Mesendoderm (in vitro differentiated cells): ENCODE data around the gene NUAK1.

Experiments used
- DNase-seq: peaks from one replicate; pipeline ENCODE4 v3.0.0; 2013
- H2AK5ac ChIP-seq: 2 replicates; pipeline ENCODE4 v1.6.1; 2013; ENCODE audit warnings: low read length, inconsistent platforms
- H2BK120ac ChIP-seq: 2 replicates; pipeline ENCODE4 v1.6.1; 2013; ENCODE audit warnings: low read depth, mild to moderate bottlenecking, low read length, moderate library complexity, mixed read lengths
- H2BK15ac ChIP-seq: replicated peaks from 2 replicates; pipeline ENCODE4 v1.6.1; 2013; ENCODE audit warnings: low read depth, mild to moderate bottlenecking, moderate library complexity
- H2BK5ac ChIP-seq: 2 replicates; pipeline ENCODE4 v1.6.1; 2013; ENCODE audit warnings: low read length, inconsistent platforms
- H3K18ac ChIP-seq: 2 replicates; pipeline ENCODE4 v1.6.1; 2013; ENCODE audit warnings: mild to moderate bottlenecking, low read length, mixed read lengths
- H3K23ac ChIP-seq: one replicate; pipeline ENCODE4 v1.6.1; 2013; ENCODE audit warnings: low read length
- H3K27ac ChIP-seq: 2 replicates; pipeline ENCODE4 v1.5.1; 2013; ENCODE audit warnings: low read depth, mild to moderate bottlenecking, inconsistent platforms, low read length, moderate library complexity
- H3K27me3 ChIP-seq: 2 replicates; pipeline ENCODE4 v1.6.1; 2013; ENCODE audit warnings: low read length, control low read depth, mild to moderate bottlenecking, inconsistent platforms; ENCODE audit not compliant: insufficient read depth, poor library complexity
- H3K36me3 ChIP-seq: 2 replicates; pipeline ENCODE4 v1.6.1; 2013; ENCODE audit warnings: low read length, inconsistent platforms; ENCODE audit not compliant: control insufficient read depth, insufficient read depth
- H3K4ac ChIP-seq: one replicate; pipeline ENCODE4 v1.6.1; 2013; ENCODE audit warnings: low read depth, mild to moderate bottlenecking, low read length, moderate library complexity
- H3K4me1 ChIP-seq: 2 replicates; pipeline ENCODE4 v1.6.1; 2013; ENCODE audit warnings: low read depth, low read length, inconsistent platforms; ENCODE audit not compliant: control insufficient read depth
- H3K4me2 ChIP-seq: 2 replicates; pipeline ENCODE4 v1.6.1; 2013; ENCODE audit warnings: low read length
- H3K4me3 ChIP-seq: 2 replicates; pipeline ENCODE4 v1.5.1; 2013; ENCODE audit warnings: mild to moderate bottlenecking, low read length
- H3K56ac ChIP-seq: one replicate; pipeline ENCODE4 v1.6.1; 2013; ENCODE audit warnings: low read length
- H3K79me1 ChIP-seq: 2 replicates; pipeline ENCODE4 v1.6.1; 2013; ENCODE audit warnings: low read length, inconsistent platforms
- H3K79me2 ChIP-seq: 2 replicates; pipeline ENCODE4 v1.6.1; 2013; ENCODE audit warnings: mild to moderate bottlenecking, low read length; ENCODE audit not compliant: control insufficient read depth, insufficient read depth
- H3K9ac ChIP-seq: 2 replicates; pipeline ENCODE4 v1.6.1; 2013; ENCODE audit warnings: low read length, inconsistent platforms
- H4K5ac ChIP-seq: one replicate; pipeline ENCODE4 v1.6.1; 2013; ENCODE audit warnings: low read length
- H4K8ac ChIP-seq: one replicate; pipeline ENCODE4 v1.6.1; 2013; ENCODE audit warnings: low read depth, mild to moderate bottlenecking, control low read depth, low read length, moderate library complexity
- WGBS: extraction: QIAGEN DNeasy Blood & Tissue Kit; methylation state at CpG from one replicate; pipeline ENCODE4 v1.1.7; 2013; ENCODE audit warnings: low lambda C conversion rate, missing lambda C conversion rate; ENCODE audit not compliant: insufficient coverage; ENCODE audit errors: extremely low coverage; 5-methylcytosine and 5-hydroxymethylcytosine counted together

Gene NUAK1

GRCh38 chr12:106101803-106102202 lies 37.0 kb downstream of the NUAK1 start:
- DNase-seq = no peak
- no CpG with 5 or more reads among the region's 5 CpGs for WGBS
- no peak overlapping the region for H4K8ac ChIP-seq
- peaks cover 18% of the 10 kb centered on the region for H3K4me1 ChIP-seq
- H2BK120ac ChIP-seq = no peak overlapping the region
- no peak overlapping the region for H3K56ac ChIP-seq
- H3K4me2 ChIP-seq = no peak overlapping the region
- H3K18ac ChIP-seq = no peak overlapping the region
- no peaks in the 10 kb centered on the region for H3K27me3 ChIP-seq
- no peak overlapping the region for H2BK15ac ChIP-seq
- no peak overlapping the region for H3K4ac ChIP-seq
- H3K79me1 ChIP-seq = peaks cover 20% of the 10 kb centered on the region
- H3K36me3 ChIP-seq = no peaks in the 10 kb centered on the region
- H4K5ac ChIP-seq = no peak overlapping the region
- H3K9ac ChIP-seq = no peak overlapping the region
- H3K23ac ChIP-seq = no peak overlapping the region
- H2AK5ac ChIP-seq = no peak overlapping the region
- no peak overlapping the region for H2BK5ac ChIP-seq
- no peak overlapping the region for H3K4me3 ChIP-seq
- H3K27ac ChIP-seq = no peak overlapping the region
- H3K79me2 ChIP-seq = peaks cover 32% of the 10 kb centered on the region

GRCh38 chr12:106098691-106099200 lies 40.0 kb downstream of the NUAK1 start:
- Histone ChIP-seq H3K79me2 (peaks cover 42% of the 10 kb centered on the region), H2BK15ac (no peak overlapping the region), H3K56ac (no peak overlapping the region), H3K4me1 (peaks cover 18% of the 10 kb centered on the region), H4K5ac (no peak overlapping the region), H2BK120ac (peak overlapping the region; percentile 55), H2BK5ac (no peak overlapping the region), H3K18ac (peak overlapping the region; percentile 97), H3K23ac (no peak overlapping the region), H3K36me3 (no peaks in the 10 kb centered on the region), H3K4ac (no peak overlapping the region), H2AK5ac (no peak overlapping the region), H3K27ac (peak overlapping the region; percentile 59), H4K8ac (no peak overlapping the region), H3K27me3 (no peaks in the 10 kb centered on the region), H3K4me3 (no peak overlapping the region), H3K79me1 (peaks cover 35% of the 10 kb centered on the region), H3K9ac (no peak overlapping the region), H3K4me2 (no peak overlapping the region)
- WGBS = no CpG with 5 or more reads among the region's 6 CpGs
- DNase-seq = peak; percentile 93

- Histone ChIP-seq H3K79me1 (peaks cover 31% of the 10 kb centered on the region), H3K27ac (no peak overlapping the region), H3K4me1 (peaks cover 16% of the 10 kb centered on the region), H3K18ac (peak overlapping the region; percentile 30), H3K56ac (no peak overlapping the region), H3K4me3 (no peak overlapping the region), H3K23ac (no peak overlapping the region), H4K5ac (no peak overlapping the region), H3K36me3 (no peaks in the 10 kb centered on the region), H2BK120ac (no peak overlapping the region), H3K4me2 (no peak overlapping the region), H4K8ac (no peak overlapping the region), H3K9ac (no peak overlapping the region), H3K27me3 (no peaks in the 10 kb centered on the region), H2AK5ac (no peak overlapping the region), H2BK5ac (no peak overlapping the region), H3K79me2 (peaks cover 43% of the 10 kb centered on the region), H2BK15ac (peak overlapping the region; percentile 76), H3K4ac (peak overlapping the region; percentile 27)
- no peak for DNase-seq
- no CpG with 5 or more reads among the region's 2 CpGs for WGBS
Measured at GRCh38 chr12:106097011-106097410, 41.7 kb downstream of the NUAK1 start.

- Histone ChIP-seq H3K27me3 (no peaks in the 10 kb centered on the region), H3K56ac (no peak overlapping the region), H4K5ac (no peak overlapping the region), H3K18ac (peak overlapping the region; percentile 30), H4K8ac (no peak overlapping the region), H2BK5ac (no peak overlapping the region), H3K4me3 (no peak overlapping the region), H2BK15ac (no peak overlapping the region), H3K4me1 (peaks cover 12% of the 10 kb centered on the region), H2BK120ac (no peak overlapping the region), H3K9ac (no peak overlapping the region), H3K36me3 (no peaks in the 10 kb centered on the region), H3K27ac (no peak overlapping the region), H3K4ac (no peak overlapping the region), H3K79me2 (peaks cover 39% of the 10 kb centered on the region), H3K4me2 (no peak overlapping the region), H2AK5ac (no peak overlapping the region), H3K79me1 (peaks cover 29% of the 10 kb centered on the region), H3K23ac (no peak overlapping the region)
- no peak for DNase-seq
- WGBS = no CpG with 5 or more reads among the region's 12 CpGs
Measured at GRCh38 chr12:106096376-106096775, 42.4 kb downstream of the NUAK1 start.

- Histone ChIP-seq H2BK15ac (no peak overlapping the region), H2BK5ac (no peak overlapping the region), H3K79me1 (peaks cover 29% of the 10 kb centered on the region), H3K9ac (no peak overlapping the region), H3K36me3 (no peaks in the 10 kb centered on the region), H2BK120ac (no peak overlapping the region), H3K4me1 (peaks cover 11% of the 10 kb centered on the region), H3K4me3 (no peak overlapping the region), H3K23ac (no peak overlapping the region), H3K79me2 (peaks cover 54% of the 10 kb centered on the region), H3K56ac (no peak overlapping the region), H3K18ac (no peak overlapping the region), H3K4ac (no peak overlapping the region), H3K27me3 (no peaks in the 10 kb centered on the region), H2AK5ac (no peak overlapping the region), H3K4me2 (no peak overlapping the region), H4K8ac (no peak overlapping the region), H3K27ac (no peak overlapping the region), H4K5ac (no peak overlapping the region)
- WGBS = no CpG with 5 or more reads among the region's 5 CpGs
- DNase-seq = no peak
Measured at GRCh38 chr12:106094304-106094703, 44.5 kb downstream of the NUAK1 start.

- no peak for DNase-seq
Measured at GRCh38 chr12:106093246-106093645, 45.5 kb downstream of the NUAK1 start.

More at GRCh38 chr12:106093246-106093645, 45.5 kb downstream of the NUAK1 start:
- H3K79me2 ChIP-seq = peaks cover 60% of the 10 kb centered on the region
- no peak overlapping the region for H3K23ac ChIP-seq
- H3K4me2 ChIP-seq = no peak overlapping the region
- peaks cover 35% of the 10 kb centered on the region for H3K79me1 ChIP-seq
- H3K27me3 ChIP-seq = no peaks in the 10 kb centered on the region
- H3K4ac ChIP-seq = peak overlapping the region; percentile 7
- no peak overlapping the region for H3K9ac ChIP-seq
- no peak overlapping the region for H3K27ac ChIP-seq
- whole genome bisulfite sequencing = no CpG with 5 or more reads among the region's 6 CpGs
- H3K4me3 ChIP-seq = no peak overlapping the region
- no peak overlapping the region for H3K56ac ChIP-seq
- peak overlapping the region; percentile 42 for H3K18ac ChIP-seq
- H3K36me3 ChIP-seq = no peaks in the 10 kb centered on the region
- H3K4me1 ChIP-seq = peaks cover 7% of the 10 kb centered on the region
- H2BK5ac ChIP-seq = no peak overlapping the region
- no peak overlapping the region for H2BK120ac ChIP-seq
- H4K8ac ChIP-seq = no peak overlapping the region
- no peak overlapping the region for H2AK5ac ChIP-seq
- no peak overlapping the region for H4K5ac ChIP-seq
- no peak overlapping the region for H2BK15ac ChIP-seq
